Mucosa of stomach (tissue), 1 donor: ENCODE results near the gene HBA2.
"Not testable (repeated sequence)": the region's sequence is repeated elsewhere in the genome, so short reads cannot be mapped to it uniquely, and the experiment has no call there.

Experiments used
- H3K27me3 ChIP-seq: one replicate; pipeline ENCODE4 v1.7.0; 2013; ENCODE audit warnings: mild to moderate bottlenecking, low read length; ENCODE audit not compliant: control insufficient read depth, insufficient read depth
- H3K36me3 ChIP-seq: one replicate; pipeline ENCODE4 v1.7.0; 2013; ENCODE audit warnings: low read length; ENCODE audit not compliant: control insufficient read depth, insufficient read depth
- H3K4me1 ChIP-seq: one replicate; pipeline ENCODE4 v1.7.0; 2013; ENCODE audit warnings: mild to moderate bottlenecking, low read length; ENCODE audit not compliant: control insufficient read depth, insufficient read depth
- H3K4me3 ChIP-seq: one replicate; pipeline ENCODE4 v1.7.0; 2013; ENCODE audit warnings: low read length
- H3K9ac ChIP-seq: one replicate; pipeline ENCODE4 v1.7.0; 2013; ENCODE audit warnings: mild to moderate bottlenecking, low read length, moderate library complexity
- H3K9me3 ChIP-seq: one replicate; pipeline ENCODE4 v1.7.0; 2013; ENCODE audit warnings: mild to moderate bottlenecking, low read length, moderate library complexity; ENCODE audit not compliant: control insufficient read depth
- donor health status: Pancreatic carcinoma.

HBA2 gene

DNA sequence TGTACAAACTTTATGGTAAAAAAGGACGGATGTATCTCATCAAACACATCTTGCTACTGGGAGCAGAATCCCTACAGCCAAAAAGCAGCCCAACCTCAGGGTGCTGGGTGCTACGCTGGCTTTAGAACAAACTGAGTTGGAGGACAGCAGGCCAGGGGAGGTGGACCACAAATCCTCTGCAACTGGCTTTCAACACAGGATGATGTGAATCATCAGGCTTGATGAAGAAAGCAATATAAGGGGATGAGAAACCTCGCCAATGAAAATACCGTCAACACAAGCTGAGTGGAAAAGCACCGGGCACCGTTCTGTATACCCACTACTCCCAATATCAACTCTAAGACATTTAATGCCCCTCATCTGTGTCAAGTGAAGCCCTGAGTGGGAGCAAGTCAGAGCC is 21.8 kb downstream of the HBA2 start:
- H3K9ac ChIP-seq: no peak overlapping the region
- no peaks in the 10 kb centered on the region for H3K4me1 ChIP-seq

GRCh38 chr16:200388-200787 is 27.7 kb downstream of the HBA2 start:
- Histone ChIP-seq H3K27me3 (no peaks in the 10 kb centered on the region), H3K36me3 (peaks cover under 1% of the 10 kb centered on the region), H3K9ac (no peak overlapping the region), H3K9me3 (no peaks in the 10 kb centered on the region), H3K4me3 (no peak overlapping the region), H3K4me1 (no peaks in the 10 kb centered on the region)

More for the DNA sequence above, 21.8 kb downstream of the HBA2 start:
- H3K36me3 ChIP-seq: peaks cover 9% of the 10 kb centered on the region
- no peaks in the 10 kb centered on the region for H3K9me3 ChIP-seq
- H3K4me3 ChIP-seq: no peak overlapping the region
- no peaks in the 10 kb centered on the region for H3K27me3 ChIP-seq

DNA sequence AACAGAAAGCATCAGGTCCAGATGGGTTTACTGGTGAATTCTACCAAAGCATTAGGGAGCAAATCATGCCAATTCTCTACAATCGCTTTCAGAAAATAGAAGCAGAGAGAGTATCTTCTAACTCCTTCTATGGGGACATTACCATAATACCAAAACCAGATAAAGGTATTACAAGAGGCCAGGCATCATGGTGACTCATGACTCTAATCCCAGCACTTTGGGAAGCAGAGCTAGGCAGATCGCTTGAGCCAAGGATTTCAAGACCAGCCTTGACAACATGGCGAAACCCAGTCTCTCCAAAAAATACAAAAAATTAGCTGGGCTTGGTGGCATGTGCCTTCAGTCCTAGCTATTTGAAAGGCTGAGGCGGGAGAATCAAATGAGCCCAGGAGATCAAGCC is 30.6 kb downstream of the HBA2 start:
- no peaks in the 10 kb centered on the region for H3K9me3 ChIP-seq
- H3K4me1 ChIP-seq: no peaks in the 10 kb centered on the region
- H3K36me3 ChIP-seq: peaks cover 6% of the 10 kb centered on the region
- no peak overlapping the region for H3K4me3 ChIP-seq
- no peaks in the 10 kb centered on the region for H3K27me3 ChIP-seq
- H3K9ac ChIP-seq: no peak overlapping the region

DNA sequence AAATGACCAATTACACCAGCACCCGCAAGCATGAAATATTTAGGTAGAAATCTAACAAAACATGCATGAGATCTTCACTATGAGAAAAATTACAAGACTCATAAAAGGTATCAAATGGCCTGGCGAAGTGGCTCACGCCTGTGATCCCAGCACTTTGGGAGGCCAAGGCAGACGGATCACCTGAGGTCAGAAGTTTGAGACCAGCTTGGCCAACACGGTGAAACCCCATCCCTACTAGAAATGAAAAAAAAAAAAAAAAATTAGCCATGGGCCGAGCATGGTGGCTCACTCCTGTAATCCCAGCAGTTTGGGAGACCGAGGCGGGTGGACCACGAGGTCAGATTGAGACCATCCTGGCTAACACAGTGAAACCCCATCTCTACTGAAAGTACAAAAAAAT is 31.4 kb downstream of the HBA2 start:
- H3K36me3 ChIP-seq, H3K4me3 ChIP-seq: not testable (repeated sequence)

GRCh38 chr16:209359-209758 is 36.7 kb downstream of the HBA2 start:
- not testable (repeated sequence) for H3K4me3 ChIP-seq, H3K27me3 ChIP-seq, H3K9ac ChIP-seq, H3K36me3 ChIP-seq, H3K4me1 ChIP-seq, H3K9me3 ChIP-seq

More for the DNA sequence above, 31.4 kb downstream of the HBA2 start:
- not testable (repeated sequence) for H3K9me3 ChIP-seq, H3K4me1 ChIP-seq, H3K9ac ChIP-seq, H3K27me3 ChIP-seq

DNA sequence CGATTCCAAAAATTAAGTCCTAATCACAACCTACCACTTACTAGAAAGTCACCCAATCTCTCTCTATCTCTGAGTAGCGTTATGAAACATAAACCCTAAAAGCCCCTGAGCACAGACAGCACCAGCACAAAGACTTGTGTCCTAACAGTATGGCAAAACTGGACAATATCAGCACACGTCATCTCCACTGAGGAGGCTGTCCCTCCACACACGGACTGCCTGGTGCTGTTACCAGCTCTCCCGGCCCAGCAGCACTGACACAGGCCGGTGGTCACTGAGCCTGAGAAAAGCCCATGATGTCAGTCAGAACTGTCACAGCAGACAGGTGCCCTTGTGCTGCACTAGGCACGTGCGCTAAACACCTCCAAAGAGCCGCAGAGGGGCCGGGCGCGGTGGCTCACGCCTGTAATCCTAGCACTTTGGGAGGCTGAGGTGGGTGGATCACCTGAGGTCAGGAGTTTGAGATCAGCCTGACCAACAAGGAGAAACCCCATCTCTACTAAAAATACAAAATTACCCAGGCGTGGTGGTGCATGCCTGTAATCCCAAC is 39.0 kb downstream of the HBA2 start:
- H3K9ac ChIP-seq, H3K36me3 ChIP-seq, H3K4me3 ChIP-seq, H3K4me1 ChIP-seq, H3K27me3 ChIP-seq, H3K9me3 ChIP-seq: not testable (repeated sequence)

DNA sequence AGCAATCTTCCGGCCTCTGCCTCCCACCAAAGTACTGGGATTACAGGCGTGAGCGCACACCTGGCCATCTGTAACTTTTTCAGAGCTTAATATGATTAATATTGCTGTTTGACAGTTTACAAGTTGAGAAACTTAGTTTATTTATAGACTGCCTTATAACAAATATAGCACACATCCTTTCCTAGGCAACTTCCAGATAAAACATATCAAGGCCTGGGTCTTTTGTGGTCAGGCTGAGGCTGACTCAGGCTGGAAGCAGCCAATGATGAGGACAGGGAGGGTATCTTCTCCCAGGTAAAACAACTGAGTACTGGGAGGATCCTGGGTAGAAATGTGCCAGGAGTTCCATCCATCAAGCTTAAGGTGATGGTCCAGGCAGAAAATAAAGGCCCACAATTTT is 40.3 kb downstream of the HBA2 start:
- Histone ChIP-seq H3K27me3 (no peaks in the 10 kb centered on the region), H3K9me3 (no peaks in the 10 kb centered on the region), H3K36me3 (no peaks in the 10 kb centered on the region), H3K4me3 (no peak overlapping the region), H3K9ac (no peak overlapping the region), H3K4me1 (no peaks in the 10 kb centered on the region)

GRCh38 chr16:220021-220420 is 47.3 kb downstream of the HBA2 start:
- Histone ChIP-seq H3K4me1 (no peaks in the 10 kb centered on the region), H3K9ac (no peak overlapping the region), H3K9me3 (no peaks in the 10 kb centered on the region), H3K36me3 (no peaks in the 10 kb centered on the region), H3K4me3 (no peak overlapping the region), H3K27me3 (no peaks in the 10 kb centered on the region)
